Testis (tissue), 3 donors: ENCODE measurements around the gene ZBTB7C. TPM values are rescaled to one million over a fixed set of nuclear protein-coding genes. Genes with fewer than 3 reads are reported as not detected.

Experiments used
- DNase-seq: peaks from one replicate; pipeline ENCODE4 v3.0.0-alpha.2; 2019
- H3K27ac ChIP-seq, 2 donors: fragments of 200-600 bp; sonication (generic); one replicate each; pipeline ENCODE4 v1.5.1; 2019
- H3K27me3 ChIP-seq: fragments of 200-600 bp; sonication (generic); one replicate; pipeline ENCODE4 v1.5.1; 2019
- H3K36me3 ChIP-seq: fragments of 200-600 bp; sonication (generic); one replicate; pipeline ENCODE4 v1.5.1; 2017; ENCODE audit warnings: low read depth; ENCODE audit errors: missing control alignments
- H3K4me1 ChIP-seq: fragments of 200-600 bp; sonication (generic); one replicate; pipeline ENCODE4 v1.5.1; 2019
- H3K4me3 ChIP-seq, 2 donors: fragments of 200-600 bp; sonication (generic); one replicate each; pipeline ENCODE4 v1.5.1; 2017 to 2019
- H3K9me3 ChIP-seq: fragments of 200-600 bp; sonication (generic); one replicate; pipeline ENCODE4 v1.5.1; 2017
- POLR2A ChIP-seq: fragments of 450-650 bp; IDR thresholded peaks from one replicate; pipeline ENCODE4 v1.6.1; 2017; ENCODE audit warnings: antibody characterized with exemption, mild to moderate bottlenecking, moderate library complexity
- WGBS, 2 donors: methylation state at CpG; one replicate each; pipeline ENCODE4 v1.1.5; 2018; 5-methylcytosine and 5-hydroxymethylcytosine counted together
- intact Hi-C: fragments of 100-400 bp; cut with DNase I; formaldehyde crosslinking; loops from one replicate; pipeline ENCODE4 v1.15.1; 2023; ENCODE audit warnings: low total_unique reads
- polyA plus RNA-seq: library from polyadenylated mRNA; stranded (reverse); fragments of 350-450 nt; fragmentation: Illumina TruSeq; extraction: RNeasy Lipid Tissue Mini Kit (QIAGEN cat#74804); gene quantifications from one replicate; pipeline ENCODE4 v1.2.3, GENCODE V29; 2014; ENCODE audit warnings: low read depth, low replicate concordance; ENCODE audit not compliant: insufficient read depth
- total RNA-seq, 2 donors: library from RNA; depleted of rRNA; stranded (reverse); fragments of >200 nt; gene quantifications; one replicate each; pipeline ENCODE4 v1.2.3, GENCODE V29; 2016
- TF ChIP-seq, protein P1 (sequence below), 3 experiments: fragments of 450-650 bp in 2 of 3; fragments of 200-600 bp in 1 of 3; sonication (generic) in 1 of 3; IDR thresholded peaks; one replicate each; pipeline ENCODE4 v1.5.1; 2016 to 2019; ENCODE audit warnings: antibody characterized with exemption in 3 of 3, mild to moderate bottlenecking in 2 of 3, moderate library complexity in 1 of 3

ZBTB7C gene
- total and polyA plus RNA-seq, 3 donors from 2014 or later, result 14.1 to 65.4 (median 42.4) TPM

DNA sequence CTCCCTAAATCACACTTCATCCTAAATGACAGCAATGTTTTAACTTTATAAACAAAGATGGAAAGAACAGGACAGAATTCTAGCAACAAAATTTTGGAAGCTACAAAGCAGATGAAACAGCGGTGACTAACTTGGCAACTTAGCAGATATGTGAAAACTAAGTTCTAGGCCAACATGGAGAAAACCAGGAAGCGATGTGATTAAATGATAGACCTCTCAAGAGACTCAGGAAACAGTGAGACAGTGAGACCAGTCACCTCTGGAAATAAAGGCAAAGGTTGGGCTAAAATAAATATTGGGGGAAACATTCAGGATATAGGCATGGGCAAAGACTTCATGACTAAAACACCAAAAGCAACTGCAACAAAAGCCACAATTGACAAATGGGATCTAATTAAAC is 24.4 kb upstream of the ZBTB7C start:
- Histone ChIP-seq H3K36me3 (no peaks in the 10 kb centered on the region), H3K4me3 (no peak overlapping the region), H3K4me1 (peaks cover 4% of the 10 kb centered on the region), H3K27me3 (no peaks in the 10 kb centered on the region), H3K9me3 (no peaks in the 10 kb centered on the region), H3K27ac (no peak overlapping the region)
- 96 to 100% methylated on average over 2 of the region's 2 CpGs for WGBS, 2 donors
- intact Hi-C loops, result no loop called here
- TF ChIP-seq, protein P1, sequence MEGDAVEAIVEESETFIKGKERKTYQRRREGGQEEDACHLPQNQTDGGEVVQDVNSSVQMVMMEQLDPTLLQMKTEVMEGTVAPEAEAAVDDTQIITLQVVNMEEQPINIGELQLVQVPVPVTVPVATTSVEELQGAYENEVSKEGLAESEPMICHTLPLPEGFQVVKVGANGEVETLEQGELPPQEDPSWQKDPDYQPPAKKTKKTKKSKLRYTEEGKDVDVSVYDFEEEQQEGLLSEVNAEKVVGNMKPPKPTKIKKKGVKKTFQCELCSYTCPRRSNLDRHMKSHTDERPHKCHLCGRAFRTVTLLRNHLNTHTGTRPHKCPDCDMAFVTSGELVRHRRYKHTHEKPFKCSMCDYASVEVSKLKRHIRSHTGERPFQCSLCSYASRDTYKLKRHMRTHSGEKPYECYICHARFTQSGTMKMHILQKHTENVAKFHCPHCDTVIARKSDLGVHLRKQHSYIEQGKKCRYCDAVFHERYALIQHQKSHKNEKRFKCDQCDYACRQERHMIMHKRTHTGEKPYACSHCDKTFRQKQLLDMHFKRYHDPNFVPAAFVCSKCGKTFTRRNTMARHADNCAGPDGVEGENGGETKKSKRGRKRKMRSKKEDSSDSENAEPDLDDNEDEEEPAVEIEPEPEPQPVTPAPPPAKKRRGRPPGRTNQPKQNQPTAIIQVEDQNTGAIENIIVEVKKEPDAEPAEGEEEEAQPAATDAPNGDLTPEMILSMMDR (IDR thresholded peaks at IDR 0.05), result no peak
- TF ChIP-seq POLR2A, result no peak
- DNase-seq, result no peak

DNA sequence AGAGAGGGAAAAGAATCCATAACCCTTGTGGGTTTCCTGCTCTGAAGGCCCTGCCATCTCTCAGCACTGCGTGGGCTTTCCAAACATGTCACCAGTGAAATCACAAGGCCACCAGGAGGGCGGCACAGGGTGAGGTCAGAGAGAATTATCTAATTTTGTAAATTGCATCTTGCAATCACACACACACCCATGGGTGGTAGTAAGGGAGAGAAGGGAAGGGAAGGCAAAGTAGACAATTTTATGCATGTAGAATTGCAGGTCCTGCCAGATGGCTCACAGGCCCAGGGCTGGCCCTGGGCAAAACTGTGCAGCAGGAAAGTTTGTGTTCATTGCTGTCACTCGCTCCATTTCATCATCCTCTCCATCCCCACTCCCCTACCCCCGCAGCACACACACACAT is 21.0 kb upstream of the ZBTB7C start:
- no peaks in the 10 kb centered on the region for H3K9me3 ChIP-seq
- no peak overlapping the region for H3K4me3 ChIP-seq
- no peaks in the 10 kb centered on the region for H3K27me3 ChIP-seq
- TF ChIP-seq, protein P1 (IDR thresholded peaks at IDR 0.05), result no peak
- no peak for TF ChIP-seq POLR2A
- H3K27ac ChIP-seq, result no peak overlapping the region
- H3K36me3 ChIP-seq, result no peaks in the 10 kb centered on the region
- DNase-seq, result no peak
- intact Hi-C loops, result no loop called here
- H3K4me1 ChIP-seq, result peaks cover 8% of the 10 kb centered on the region
- WGBS, 2 donors, result 94 to 97% methylated on average over 4 of the region's 4 CpGs

DNA sequence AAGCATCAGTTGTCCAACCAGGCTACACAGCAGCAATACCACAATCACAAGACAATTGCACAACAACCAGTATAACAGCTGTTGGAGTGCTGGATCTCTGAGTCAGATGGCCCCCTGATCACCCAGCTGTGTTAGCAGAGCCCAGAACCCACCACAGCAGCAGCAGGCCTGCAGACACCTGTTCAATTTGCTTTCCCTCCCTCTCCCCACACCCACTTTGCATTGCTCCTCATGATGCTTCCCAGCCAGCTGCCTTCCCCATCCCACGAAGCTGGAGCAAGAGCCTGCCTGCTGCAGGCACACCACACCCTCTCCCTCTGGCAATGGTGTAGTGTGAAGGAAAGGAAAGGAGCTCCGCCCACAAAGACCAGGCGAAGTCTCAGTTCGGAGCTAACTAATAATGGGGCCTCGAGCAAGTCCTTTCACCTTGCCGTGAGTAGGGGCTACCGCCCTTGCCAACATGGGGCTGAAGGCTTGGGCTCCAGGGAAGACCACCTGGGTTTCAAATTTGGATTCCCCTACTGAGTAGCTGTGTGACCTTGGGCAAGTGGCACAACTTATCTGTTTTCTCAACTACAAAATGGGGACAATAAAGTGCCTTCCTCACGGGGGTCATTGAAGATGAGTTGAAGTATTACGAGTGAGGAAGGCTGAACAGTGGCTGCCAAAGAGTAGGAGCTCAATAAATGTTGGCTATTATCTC is 19.4 kb upstream of the ZBTB7C start:
- intact Hi-C loops, result no loop called here
- no peak overlapping the region for H3K27ac ChIP-seq
- H3K36me3 ChIP-seq, result no peaks in the 10 kb centered on the region
- TF ChIP-seq, protein P1 (IDR thresholded peaks at IDR 0.05), result no peak
- TF ChIP-seq POLR2A, result no peak
- H3K4me1 ChIP-seq, result peaks cover 8% of the 10 kb centered on the region
- H3K4me3 ChIP-seq, result no peak overlapping the region
- no peaks in the 10 kb centered on the region for H3K9me3 ChIP-seq
- WGBS, 2 donors, result 67 to 72% methylated on average over 9 of the region's 9 CpGs
- no peaks in the 10 kb centered on the region for H3K27me3 ChIP-seq
- no peak for DNase-seq

DNA sequence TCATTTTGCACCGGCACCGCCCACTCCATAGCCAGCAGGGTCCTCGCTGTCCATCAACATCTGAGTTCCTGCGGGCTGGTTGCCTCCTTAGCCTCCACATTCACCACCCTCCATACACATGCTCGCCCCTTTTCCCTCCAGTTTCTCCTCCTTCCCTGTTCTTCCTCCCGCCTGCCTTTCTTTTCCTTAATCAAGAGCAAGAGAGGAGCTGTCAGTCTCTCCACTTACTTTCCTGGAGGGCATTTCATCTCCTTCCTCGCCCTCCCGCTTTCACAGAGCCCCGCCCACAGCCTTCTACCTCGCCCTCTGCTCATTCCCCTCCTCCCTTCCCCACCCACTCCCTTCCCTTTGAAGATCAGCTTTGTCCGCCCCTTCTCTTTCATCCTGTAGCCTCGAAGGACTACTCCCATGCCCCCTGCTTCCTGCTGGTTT is 13.8 kb upstream of the ZBTB7C start:
- DNase-seq, result no peak
- Histone ChIP-seq H3K27me3 (no peaks in the 10 kb centered on the region), H3K4me3 (no peak overlapping the region), H3K36me3 (no peaks in the 10 kb centered on the region), H3K9me3 (no peaks in the 10 kb centered on the region), H3K27ac (no peak overlapping the region), H3K4me1 (peaks cover 6% of the 10 kb centered on the region)
- intact Hi-C loops, result no loop called here
- 24 to 31% methylated on average over 12 of the region's 12 CpGs for WGBS, 2 donors
- TF ChIP-seq POLR2A, result no peak
- TF ChIP-seq, protein P1 (IDR thresholded peaks at IDR 0.05), result no peak
